ENCODE data around the gene SMG1. TPM values are rescaled to one million over a fixed set of nuclear protein-coding genes. Genes with fewer than 3 reads are reported as not detected.

Gene SMG1
- total and polyA plus RNA-seq, 10 of the 15 experiments (the other 5 are each of a cell fraction or from before 2014, with no cell fraction given) = 3.9 to 66.7 (median 37.0) TPM

GRCh38 chr16:18925986-18926865, at the start of gene SMG1 (continued):
- TF ChIP-seq, protein P1, sequence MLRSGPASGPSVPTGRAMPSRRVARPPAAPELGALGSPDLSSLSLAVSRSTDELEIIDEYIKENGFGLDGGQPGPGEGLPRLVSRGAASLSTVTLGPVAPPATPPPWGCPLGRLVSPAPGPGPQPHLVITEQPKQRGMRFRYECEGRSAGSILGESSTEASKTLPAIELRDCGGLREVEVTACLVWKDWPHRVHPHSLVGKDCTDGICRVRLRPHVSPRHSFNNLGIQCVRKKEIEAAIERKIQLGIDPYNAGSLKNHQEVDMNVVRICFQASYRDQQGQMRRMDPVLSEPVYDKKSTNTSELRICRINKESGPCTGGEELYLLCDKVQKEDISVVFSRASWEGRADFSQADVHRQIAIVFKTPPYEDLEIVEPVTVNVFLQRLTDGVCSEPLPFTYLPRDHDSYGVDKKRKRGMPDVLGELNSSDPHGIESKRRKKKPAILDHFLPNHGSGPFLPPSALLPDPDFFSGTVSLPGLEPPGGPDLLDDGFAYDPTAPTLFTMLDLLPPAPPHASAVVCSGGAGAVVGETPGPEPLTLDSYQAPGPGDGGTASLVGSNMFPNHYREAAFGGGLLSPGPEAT (IDR thresholded peaks at IDR 0.05; ENCODE audit: low read depth) = peak; percentile 97

GRCh38 chr16:18975109-18975508, 48.9 kb upstream of the SMG1 start:
- intact Hi-C loops (cut with micrococcal nuclease; ENCODE audit: unreplicated experiment) = no loop called here
- Histone ChIP-seq H3K79me2 (ENCODE audit: control insufficient read depth, insufficient read depth, low read length) (no peaks in the 10 kb centered on the region), H2AFZ (ENCODE audit: control insufficient read depth, low read depth, low read length) (no peak overlapping the region), H4K20me1 (ENCODE audit: control insufficient read depth, insufficient read depth) (no peaks in the 10 kb centered on the region), H3K27ac (ENCODE audit: control insufficient read depth, insufficient read depth) (no peak overlapping the region), H3K4me2 (ENCODE audit: control insufficient read depth, insufficient read depth) (no peak overlapping the region), H3K9me3 (replicated peaks; ENCODE audit: control insufficient read depth, insufficient read depth, low read length) (no peaks in the 10 kb centered on the region), H3K9ac (ENCODE audit: control insufficient read depth, insufficient read depth, low read length) (no peak overlapping the region), H3K27me3 (replicated peaks in 1 of 2; ENCODE audit: control insufficient read depth in 2 of 2, insufficient read depth in 2 of 2, low read length in 1 of 2) (no peaks in the 10 kb centered on the region; a peak in 1 of 4 replicates), H3K4me1 (ENCODE audit: control insufficient read depth, insufficient read depth, low read length) (no peaks in the 10 kb centered on the region), H3K4me3 (no peak overlapping the region), H3K36me3 (ENCODE audit: control insufficient read depth in 2 of 2, insufficient read depth in 2 of 2, low read length in 1 of 2) (no peaks in the 10 kb centered on the region)
- ChIA-PET CTCF (no interaction called here), SMC1A (ENCODE audit: uncharacterized antibody, unreplicated experiment) (no interaction called here), RAD21 (ENCODE audit: unreplicated experiment) (interaction anchor here (1.5 kb wide), 1 partner anchor 170 kb away, joined by 3 read pairs; no protein-coding TSS in a partner anchor), POLR2A (no interaction called here)
- ATAC-seq (no peak), DNase-seq (ENCODE audit: low read depth, low spot score) (no peak), FAIRE-seq (no peak)
- in situ Hi-C loops (cut with MboI) = no loop called here
- no TSS peak for BruUV-seq (replicated peaks)
- 12% methylated on average over 3 of the region's 3 CpGs for WGBS (ENCODE audit: insufficient coverage, insufficient replicate concordance, low lambda C conversion rate, missing lambda C conversion rate)
- TF ChIP-seq SUPT20H (IDR thresholded peaks at IDR 0.05; ENCODE audit: borderline replicate concordance, control insufficient read depth, low read depth, low read length) (no peak), ZNF24 (IDR thresholded peaks at IDR 0.05) (no peak), RB1 (IDR thresholded peaks at IDR 0.05; ENCODE audit: borderline replicate concordance) (no peak), CHD1 (IDR thresholded peaks at IDR 0.05; ENCODE audit: low read depth, low read length) (no peak), PBX3 (IDR thresholded peaks at IDR 0.05; ENCODE audit: insufficient replicate concordance, low read depth, low read length) (no peak), ZBTB40 (IDR thresholded peaks at IDR 0.05; ENCODE audit: borderline replicate concordance) (no peak), SP1 (IDR thresholded peaks at IDR 0.05; ENCODE audit: low read depth, low read length) (no peak), POLR2AphosphoS5 (IDR thresholded peaks at IDR 0.05; ENCODE audit: low read length) (no peak), HDGF (IDR thresholded peaks at IDR 0.05) (no peak), CHD2 (IDR thresholded peaks at IDR 0.05; ENCODE audit: borderline replicate concordance, low read depth, low read length) (no peak), CBX5 (IDR thresholded peaks at IDR 0.05; ENCODE audit: low read depth) (no peak), EED (IDR thresholded peaks at IDR 0.05; ENCODE audit: low read depth) (no peak), KDM1A (IDR thresholded peaks at IDR 0.05; ENCODE audit: borderline replicate concordance) (no peak)

Measured in GM12878 (cell line).